Smooth muscle cell (in vitro differentiated cells): Measurements from ENCODE around the gene ANKRD53. TPM values are rescaled to one million over a fixed set of nuclear protein-coding genes. Genes with fewer than 3 reads are reported as not detected.
A peak's percentile ranks its signal among the peaks of the same experiment; 100 is the strongest.
"Not testable (repeated sequence)": the region's sequence is repeated elsewhere in the genome, so short reads cannot be mapped to it uniquely, and the experiment has no call there.

Experiments used
- DNase-seq: peaks from one replicate; lab custom pipeline; 2025; ENCODE audit not compliant: unreplicated experiment; lab: John Stamatoyannopoulos, UW
- H2AFZ ChIP-seq: fragments of 200-600 bp; sonication (generic); 2 replicates; pipeline ENCODE4 v1.6.0; 2016; ENCODE audit warnings: antibody characterized with exemption, low read depth, mild to moderate bottlenecking
- H3F3A ChIP-seq: fragments of 200-600 bp; sonication (generic); 2 replicates; pipeline ENCODE4 v1.6.0; 2017; ENCODE audit warnings: antibody characterized with exemption, low read depth
- H3K27ac ChIP-seq: fragments of 200-600 bp; sonication (generic); 2 replicates; pipeline ENCODE4 v1.5.1; 2016; ENCODE audit warnings: low read depth, mild to moderate bottlenecking
- H3K27me3 ChIP-seq: fragments of 200-600 bp; sonication (generic); 2 replicates; pipeline ENCODE4 v1.6.1; 2016; ENCODE audit warnings: low read depth, mild to moderate bottlenecking
- H3K36me3 ChIP-seq: fragments of 200-600 bp; sonication (generic); 2 replicates; pipeline ENCODE4 v1.5.1; 2016; ENCODE audit warnings: low read depth
- H3K4me1 ChIP-seq: fragments of 200-600 bp; sonication (generic); 2 replicates; pipeline ENCODE4 v1.5.1; 2016; ENCODE audit warnings: low read depth
- H3K4me2 ChIP-seq: fragments of 200-600 bp; sonication (generic); 2 replicates; pipeline ENCODE4 v1.6.0; 2016; ENCODE audit warnings: mild to moderate bottlenecking
- H3K4me3 ChIP-seq: fragments of 200-600 bp; sonication (generic); 2 replicates; pipeline ENCODE4 v1.5.1; 2016; ENCODE audit warnings: mild to moderate bottlenecking
- H3K79me2 ChIP-seq: fragments of 200-600 bp; sonication (generic); 2 replicates; pipeline ENCODE4 v1.6.0; 2016; ENCODE audit warnings: low read depth, mild to moderate bottlenecking
- H3K9ac ChIP-seq: fragments of 200-600 bp; sonication (generic); 2 replicates; pipeline ENCODE4 v1.6.0; 2016; ENCODE audit warnings: low read depth
- H3K9me3 ChIP-seq: fragments of 200-600 bp; sonication (generic); replicated peaks from 2 replicates; pipeline ENCODE4 v1.5.1; 2016; ENCODE audit warnings: low read depth
- H4K20me1 ChIP-seq: fragments of 200-600 bp; sonication (generic); 2 replicates; pipeline ENCODE4 v1.6.0; 2016; ENCODE audit warnings: low read depth
- CTCF ChIP-seq: fragments of 200-600 bp; sonication (generic); IDR thresholded peaks from 2 replicates; pipeline ENCODE4 v1.5.1; 2017; ENCODE audit warnings: borderline replicate concordance, mild to moderate bottlenecking, antibody characterized with exemption; ENCODE audit not compliant: insufficient read depth, poor library complexity, severe bottlenecking
- WGBS: methylation state at CpG from one replicate; pipeline ENCODE4 v1.1.7; 2016; ENCODE audit warnings: low lambda C conversion rate; 5-methylcytosine and 5-hydroxymethylcytosine counted together
- polyA plus RNA-seq: library from polyadenylated mRNA; unstranded; fragments of >200 nt; fragmentation: Nextera tagmentation; extraction: Ambion mirVana; gene quantifications from 2 replicates; pipeline ENCODE4 v1.2.1, GENCODE V29; 2016
- total RNA-seq: library from RNA; depleted of rRNA; stranded (reverse); fragments of >200 nt; gene quantifications from 2 replicates; pipeline ENCODE4 v1.2.3, GENCODE V29; 2014

Gene ANKRD53
- total and polyA plus RNA-seq, 2 experiments from 2014 or later = 1.3 to 1.9 TPM

- Histone ChIP-seq H3K9me3 (no peaks in the 10 kb centered on the region), H3K27ac (no peak within 1 kb of the TSS), H4K20me1 (peaks cover 27% of the 10 kb centered on the region), H2AFZ (peak within 1 kb of the TSS; percentile 99), H3K79me2 (peaks cover 25% of the 10 kb centered on the region), H3K9ac (peak within 1 kb of the TSS; percentile 90), H3F3A (no peaks in the 10 kb centered on the region), H3K27me3 (no peaks in the 10 kb centered on the region), H3K4me3 (peak within 1 kb of the TSS; percentile 96), H3K4me2 (peak within 1 kb of the TSS; percentile 97), H3K4me1 (peaks cover 11% of the 10 kb centered on the region), H3K36me3 (no peaks in the 10 kb centered on the region)
- WGBS = 2% methylated on average over 36 of the region's 65 CpGs
- peak; percentile 67 for DNase-seq
- TF ChIP-seq CTCF = peak; percentile 53
Observed at GRCh38 chr2:70994699-70995425, 16.4 kb downstream of the ANKRD53 start, which contains the start of gene TEX261. TEX261 (minus strand) TSS chr2:70994873; CDS start chr2:70994757, 116 bp downstream.

- Histone ChIP-seq H3K9ac (no peak overlapping the region), H3K4me3 (peak overlapping the region; percentile 96), H3K36me3 (no peaks in the 10 kb centered on the region), H3K4me1 (peaks cover 11% of the 10 kb centered on the region), H3K9me3 (no peaks in the 10 kb centered on the region), H4K20me1 (peaks cover 23% of the 10 kb centered on the region), H3K27ac (no peak overlapping the region), H3F3A (no peaks in the 10 kb centered on the region), H2AFZ (peak overlapping the region; percentile 99), H3K79me2 (peaks cover 25% of the 10 kb centered on the region), H3K4me2 (peak overlapping the region; percentile 97), H3K27me3 (no peaks in the 10 kb centered on the region)
- TF ChIP-seq CTCF = peak; percentile 16
- no peak for DNase-seq
- 3% methylated on average over 11 of the region's 11 CpGs for WGBS
Observed at GRCh38 chr2:70995426-70995729, 16.9 kb downstream of the ANKRD53 start.

GRCh38 chr2:70998885-70999284 lies 20.5 kb downstream of the ANKRD53 start:
- not testable (repeated sequence) for H3K9me3 ChIP-seq, H3K27ac ChIP-seq, H2AFZ ChIP-seq, H3K79me2 ChIP-seq, H4K20me1 ChIP-seq, H3K9ac ChIP-seq, H3K4me3 ChIP-seq, H3K36me3 ChIP-seq, DNase-seq, H3F3A ChIP-seq, H3K27me3 ChIP-seq, H3K4me2 ChIP-seq
- peaks cover 12% of the 10 kb centered on the region for H3K4me1 ChIP-seq
- WGBS = 98% methylated on average over 4 of the region's 4 CpGs

GRCh38 chr2:70999362-70999761 lies 20.9 kb downstream of the ANKRD53 start:
- 91% methylated on average over 2 of the region's 2 CpGs for WGBS
- H3K79me2 ChIP-seq = peaks cover 3% of the 10 kb centered on the region
- no peaks in the 10 kb centered on the region for H3K9me3 ChIP-seq
- TF ChIP-seq CTCF = no peak
- no peaks in the 10 kb centered on the region for H3F3A ChIP-seq
- H3K36me3 ChIP-seq = no peaks in the 10 kb centered on the region
- H3K4me3 ChIP-seq = no peak overlapping the region
- H3K4me2 ChIP-seq = no peak overlapping the region
- H3K27ac ChIP-seq = no peak overlapping the region
- no peak for DNase-seq
- no peak overlapping the region for H2AFZ ChIP-seq
- no peaks in the 10 kb centered on the region for H4K20me1 ChIP-seq
- H3K27me3 ChIP-seq = no peaks in the 10 kb centered on the region
- peaks cover 10% of the 10 kb centered on the region for H3K4me1 ChIP-seq
- H3K9ac ChIP-seq = no peak overlapping the region

GRCh38 chr2:70999931-71000330 lies 21.5 kb downstream of the ANKRD53 start:
- H3K4me3 ChIP-seq, H3K79me2 ChIP-seq, H3K36me3 ChIP-seq, H3K4me2 ChIP-seq, DNase-seq, H3K27me3 ChIP-seq, H3K27ac ChIP-seq, H3K9ac ChIP-seq, H3K9me3 ChIP-seq, H2AFZ ChIP-seq, H4K20me1 ChIP-seq, H3F3A ChIP-seq: not testable (repeated sequence)
- peaks cover 10% of the 10 kb centered on the region for H3K4me1 ChIP-seq
- WGBS = 92% methylated on average over 10 of the region's 10 CpGs
